Ascending aorta (tissue), 2 donors: ENCODE results near the gene AGGF1. TPM values are rescaled to one million over a fixed set of nuclear protein-coding genes. Genes with fewer than 3 reads are reported as not detected.

Experiments used
- DNase-seq, 2 donors: peaks; one replicate each; pipeline ENCODE4 v3.0.0-alpha.2; 2019; ENCODE audit warnings: low spot score in 2 of 2
- H3K27ac ChIP-seq, 2 donors: fragments of 200-600 bp; sonication (generic); one replicate each; pipeline ENCODE4 v1.5.1; 2016 to 2017; ENCODE audit warnings: mild to moderate bottlenecking in 1 of 2
- H3K27me3 ChIP-seq: fragments of 200-600 bp; sonication (generic); one replicate; pipeline ENCODE4 v1.5.1; 2017
- H3K36me3 ChIP-seq, 2 donors: fragments of 200-600 bp; sonication (generic); one replicate each; pipeline ENCODE4 v1.5.1; 2016
- H3K4me1 ChIP-seq, 2 donors: fragments of 200-600 bp; sonication (generic); one replicate each; pipeline ENCODE4 v1.5.1; 2016 to 2017; ENCODE audit warnings: mild to moderate bottlenecking in 1 of 2
- H3K4me3 ChIP-seq, 2 donors: fragments of 200-600 bp; sonication (generic); one replicate each; pipeline ENCODE4 v1.5.1; 2016 to 2017; ENCODE audit warnings: mild to moderate bottlenecking in 1 of 2
- H3K9me3 ChIP-seq, 2 donors: fragments of 200-600 bp; sonication (generic); one replicate each; pipeline ENCODE4 v1.5.1; 2016
- intact Hi-C: fragments of 100-400 bp; cut with DNase I; formaldehyde crosslinking; loops from one replicate; pipeline ENCODE4 v1.15.1; 2023
- total RNA-seq: library from RNA; depleted of rRNA; stranded (reverse); fragments of >200 nt; gene quantifications from one replicate; pipeline ENCODE4 v1.1.0, GENCODE V29; 2016
- TF ChIP-seq, protein P1 (sequence below), 3 experiments: fragments of 200-600 bp in 2 of 3; fragments of 450-650 bp in 1 of 3; sonication (generic) in 2 of 3; IDR thresholded peaks; one replicate each; pipeline ENCODE4 v1.5.1; 2016 to 2019; ENCODE audit warnings: antibody characterized with exemption in 3 of 3, mild to moderate bottlenecking in 1 of 3, moderate library complexity in 1 of 3

The AGGF1 gene
- total RNA-seq, 1 donor from 2014 or later, result 60.3 TPM

- Histone ChIP-seq H3K4me1 (no peaks in the 10 kb centered on the region), H3K9me3 (no peaks in the 10 kb centered on the region), H3K4me3 (no peak overlapping the region), H3K36me3 (no peaks in the 10 kb centered on the region), H3K27ac (no peak overlapping the region), H3K27me3 (no peaks in the 10 kb centered on the region)
- TF ChIP-seq, protein P1, sequence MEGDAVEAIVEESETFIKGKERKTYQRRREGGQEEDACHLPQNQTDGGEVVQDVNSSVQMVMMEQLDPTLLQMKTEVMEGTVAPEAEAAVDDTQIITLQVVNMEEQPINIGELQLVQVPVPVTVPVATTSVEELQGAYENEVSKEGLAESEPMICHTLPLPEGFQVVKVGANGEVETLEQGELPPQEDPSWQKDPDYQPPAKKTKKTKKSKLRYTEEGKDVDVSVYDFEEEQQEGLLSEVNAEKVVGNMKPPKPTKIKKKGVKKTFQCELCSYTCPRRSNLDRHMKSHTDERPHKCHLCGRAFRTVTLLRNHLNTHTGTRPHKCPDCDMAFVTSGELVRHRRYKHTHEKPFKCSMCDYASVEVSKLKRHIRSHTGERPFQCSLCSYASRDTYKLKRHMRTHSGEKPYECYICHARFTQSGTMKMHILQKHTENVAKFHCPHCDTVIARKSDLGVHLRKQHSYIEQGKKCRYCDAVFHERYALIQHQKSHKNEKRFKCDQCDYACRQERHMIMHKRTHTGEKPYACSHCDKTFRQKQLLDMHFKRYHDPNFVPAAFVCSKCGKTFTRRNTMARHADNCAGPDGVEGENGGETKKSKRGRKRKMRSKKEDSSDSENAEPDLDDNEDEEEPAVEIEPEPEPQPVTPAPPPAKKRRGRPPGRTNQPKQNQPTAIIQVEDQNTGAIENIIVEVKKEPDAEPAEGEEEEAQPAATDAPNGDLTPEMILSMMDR (IDR thresholded peaks at IDR 0.05), result no peak
- DNase-seq, result no peak
- intact Hi-C loops, result no loop called here
Measured at GRCh38 chr5:77008413-77008812, 21.8 kb upstream of the AGGF1 start.

GRCh38 chr5:77010243-77010642, 20.0 kb upstream of the AGGF1 start:
- intact Hi-C loops, result no loop called here
- Histone ChIP-seq H3K4me1 (no peaks in the 10 kb centered on the region), H3K36me3 (no peaks in the 10 kb centered on the region), H3K27me3 (no peaks in the 10 kb centered on the region), H3K4me3 (no peak overlapping the region), H3K27ac (no peak overlapping the region), H3K9me3 (no peaks in the 10 kb centered on the region)
- DNase-seq, result no peak
- TF ChIP-seq, protein P1 (IDR thresholded peaks at IDR 0.05), result no peak

DNA sequence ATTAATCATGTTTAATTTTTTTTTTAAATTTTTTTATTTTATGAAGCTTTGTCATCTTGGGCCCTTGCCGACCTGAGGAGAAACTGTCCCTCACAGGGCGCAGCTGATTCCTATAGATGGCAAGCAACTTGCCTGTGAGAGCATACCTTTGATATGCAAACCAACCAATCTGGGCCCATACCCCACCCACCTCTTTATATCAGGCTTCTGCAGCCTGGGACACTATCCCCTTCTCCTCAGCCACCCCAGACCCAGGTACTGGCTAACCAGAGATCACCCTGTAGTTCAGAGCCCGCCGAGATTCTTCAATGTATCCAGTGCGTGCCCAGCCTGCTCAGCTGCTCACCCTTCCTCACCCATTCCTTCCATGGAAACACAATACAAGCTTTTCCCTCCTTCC, 18.7 kb upstream of the AGGF1 start:
- Histone ChIP-seq H3K27ac (no peak overlapping the region), H3K4me1 (no peaks in the 10 kb centered on the region), H3K4me3 (no peak overlapping the region), H3K9me3 (no peaks in the 10 kb centered on the region), H3K27me3 (no peaks in the 10 kb centered on the region), H3K36me3 (no peaks in the 10 kb centered on the region)
- no peak for DNase-seq
- intact Hi-C loops, result no loop called here
- TF ChIP-seq, protein P1 (IDR thresholded peaks at IDR 0.05), result no peak

- no peak overlapping the region for H3K27ac ChIP-seq
- H3K4me3 ChIP-seq, result no peak overlapping the region
- no peaks in the 10 kb centered on the region for H3K9me3 ChIP-seq
- no peak for DNase-seq
- no peaks in the 10 kb centered on the region for H3K27me3 ChIP-seq
- no peaks in the 10 kb centered on the region for H3K4me1 ChIP-seq
- TF ChIP-seq, protein P1 (IDR thresholded peaks at IDR 0.05), result no peak
- intact Hi-C loops, result no loop called here
- H3K36me3 ChIP-seq, result no peaks in the 10 kb centered on the region
Measured at GRCh38 chr5:77012601-77013000, 17.6 kb upstream of the AGGF1 start.

- Histone ChIP-seq H3K4me3 (no peak overlapping the region), H3K4me1 (no peaks in the 10 kb centered on the region), H3K27me3 (no peaks in the 10 kb centered on the region), H3K27ac (no peak overlapping the region), H3K9me3 (no peaks in the 10 kb centered on the region), H3K36me3 (no peaks in the 10 kb centered on the region)
- TF ChIP-seq, protein P1 (IDR thresholded peaks at IDR 0.05), result peak in 1 of 3 experiments; percentile 24
- intact Hi-C loops, result loop anchor here (1.0 kb wide), 1 partner anchor 415 kb away; no protein-coding TSS in a partner anchor
- DNase-seq, result no peak
Measured at GRCh38 chr5:77015938-77016569, 14.2 kb upstream of the AGGF1 start.
